Astrocyte (in vitro differentiated cells and primary cell): Measurements from ENCODE around the gene MIOX.

Experiments
- EZH2 ChIP-seq: IDR thresholded peaks from 2 replicates; pipeline ENCODE4 v1.6.1; 2012; ENCODE audit warnings: mild to moderate bottlenecking, low read length, inconsistent platforms; ENCODE audit not compliant: insufficient read depth
- TF ChIP-seq, protein P1 (sequence below): IDR thresholded peaks from 2 replicates; pipeline ENCODE4 v1.5.1; 2011; ENCODE audit warnings: low read depth, mild to moderate bottlenecking, inconsistent platforms, low read length, moderate library complexity; ENCODE audit not compliant: insufficient read depth

DNA sequence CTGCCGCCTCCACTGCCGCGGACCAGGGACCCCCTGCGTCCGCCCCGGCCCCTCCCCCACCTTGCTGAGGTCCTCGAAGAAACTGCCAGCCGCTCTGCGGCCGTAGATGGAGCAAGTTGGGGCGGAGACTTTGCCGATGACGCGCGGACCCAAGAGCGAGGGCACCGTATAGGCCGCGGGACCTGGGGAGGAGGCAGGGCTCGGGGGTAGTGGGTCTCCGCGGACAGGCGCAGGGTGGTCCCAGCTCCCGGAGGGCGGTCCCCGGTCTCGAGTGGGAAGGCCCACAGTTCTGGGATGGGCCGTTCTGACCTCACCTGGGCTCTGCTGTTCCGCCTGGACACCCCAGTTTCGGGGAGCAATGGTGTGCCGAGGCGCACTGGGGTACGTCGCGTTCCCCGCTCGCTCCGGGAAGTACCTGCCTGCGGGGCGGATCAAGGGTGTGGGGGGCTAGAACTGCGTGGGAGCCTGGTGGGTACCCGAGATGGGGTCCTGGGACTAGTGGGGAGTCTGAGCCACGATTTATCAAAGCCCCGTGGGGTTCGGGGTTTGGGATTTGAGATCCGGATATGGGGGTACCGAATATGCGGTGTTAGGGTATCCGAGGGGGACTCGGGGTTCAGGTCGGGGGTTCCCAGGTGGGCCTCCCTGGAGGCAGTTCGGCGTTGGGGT, 44.4 kb downstream of the MIOX start:
- TF ChIP-seq, protein P1, sequence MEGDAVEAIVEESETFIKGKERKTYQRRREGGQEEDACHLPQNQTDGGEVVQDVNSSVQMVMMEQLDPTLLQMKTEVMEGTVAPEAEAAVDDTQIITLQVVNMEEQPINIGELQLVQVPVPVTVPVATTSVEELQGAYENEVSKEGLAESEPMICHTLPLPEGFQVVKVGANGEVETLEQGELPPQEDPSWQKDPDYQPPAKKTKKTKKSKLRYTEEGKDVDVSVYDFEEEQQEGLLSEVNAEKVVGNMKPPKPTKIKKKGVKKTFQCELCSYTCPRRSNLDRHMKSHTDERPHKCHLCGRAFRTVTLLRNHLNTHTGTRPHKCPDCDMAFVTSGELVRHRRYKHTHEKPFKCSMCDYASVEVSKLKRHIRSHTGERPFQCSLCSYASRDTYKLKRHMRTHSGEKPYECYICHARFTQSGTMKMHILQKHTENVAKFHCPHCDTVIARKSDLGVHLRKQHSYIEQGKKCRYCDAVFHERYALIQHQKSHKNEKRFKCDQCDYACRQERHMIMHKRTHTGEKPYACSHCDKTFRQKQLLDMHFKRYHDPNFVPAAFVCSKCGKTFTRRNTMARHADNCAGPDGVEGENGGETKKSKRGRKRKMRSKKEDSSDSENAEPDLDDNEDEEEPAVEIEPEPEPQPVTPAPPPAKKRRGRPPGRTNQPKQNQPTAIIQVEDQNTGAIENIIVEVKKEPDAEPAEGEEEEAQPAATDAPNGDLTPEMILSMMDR: no peak
- TF ChIP-seq EZH2: no peak
